Suprapubic skin (tissue), 4 donors: Measurements from ENCODE around the gene POMT2. TPM values are rescaled to one million over a fixed set of nuclear protein-coding genes. Genes with fewer than 3 reads are reported as not detected.

Experiments
- DNase-seq, 2 donors: peaks; one replicate each; pipeline ENCODE4 v3.0.0-alpha.2; 2019; ENCODE audit warnings: low spot score in 2 of 2
- H3K27ac ChIP-seq: fragments of 200-600 bp; sonication (generic); one replicate; pipeline ENCODE4 v1.5.1; 2019
- H3K27me3 ChIP-seq: fragments of 200-600 bp; sonication (generic); one replicate; pipeline ENCODE4 v1.5.1; 2019
- H3K36me3 ChIP-seq: fragments of 200-600 bp; sonication (generic); one replicate; pipeline ENCODE4 v1.5.1; 2019
- H3K4me1 ChIP-seq: fragments of 200-600 bp; sonication (generic); one replicate; pipeline ENCODE4 v1.5.1; 2019
- H3K4me3 ChIP-seq: fragments of 200-600 bp; sonication (generic); one replicate; pipeline ENCODE4 v1.5.1; 2019; ENCODE audit warnings: mild to moderate bottlenecking
- H3K9me3 ChIP-seq: fragments of 200-600 bp; sonication (generic); one replicate; pipeline ENCODE4 v1.5.1; 2019
- EP300 ChIP-seq: sonication (generic); formaldehyde crosslinking; IDR thresholded peaks from one replicate; pipeline ENCODE4 v1.6.1; 2017; ENCODE audit warnings: antibody characterized with exemption
- POLR2A ChIP-seq, 2 donors: fragments of 450-650 bp; IDR thresholded peaks; one replicate each; pipeline ENCODE4 v1.6.1; 2017; ENCODE audit warnings: antibody characterized with exemption in 2 of 2, mild to moderate bottlenecking in 2 of 2, moderate library complexity in 2 of 2
- POLR2AphosphoS5 ChIP-seq, 3 donors: sonication (generic); formaldehyde crosslinking; IDR thresholded peaks; one replicate each; pipeline ENCODE4 v1.6.1; 2017; ENCODE audit warnings: antibody characterized with exemption in 3 of 3
- WGBS: methylation state at CpG from one replicate; pipeline ENCODE4 v1.1.5; 2018; 5-methylcytosine and 5-hydroxymethylcytosine counted together
- total RNA-seq, 4 donors: library from RNA; depleted of rRNA; stranded (reverse); fragments of >200 nt; gene quantifications; one replicate each; pipeline ENCODE4 v1.1.0, GENCODE V29; 2016
- TF ChIP-seq, protein P1 (sequence below), 2 donors: fragments of 200-600 bp in 1 of 2; fragments of 450-650 bp in 1 of 2; sonication (generic) in 1 of 2; IDR thresholded peaks; one replicate each; pipeline ENCODE4 v1.5.1; 2016 to 2019; ENCODE audit warnings: antibody characterized with exemption in 2 of 2, mild to moderate bottlenecking in 1 of 2, moderate library complexity in 1 of 2

Gene POMT2
- total RNA-seq, 4 donors from 2014 or later: 16.3 to 72.0 (median 19.4) TPM

GRCh38 chr14:77246784-77247183, 73.9 kb downstream of the POMT2 start:
- 78% methylated on average over 1 of the region's 1 CpG for WGBS
- TF ChIP-seq POLR2AphosphoS5 (IDR thresholded peaks at IDR 0.05) (no peak), POLR2A (IDR thresholded peaks at IDR 0.05) (no peak), EP300 (no peak)
- no peaks in the 10 kb centered on the region for H3K4me1 ChIP-seq
- no peaks in the 10 kb centered on the region for H3K9me3 ChIP-seq
- H3K4me3 ChIP-seq: no peak overlapping the region
- no peak overlapping the region for H3K27ac ChIP-seq
- no peaks in the 10 kb centered on the region for H3K27me3 ChIP-seq
- no peak for DNase-seq
- no peaks in the 10 kb centered on the region for H3K36me3 ChIP-seq

DNA sequence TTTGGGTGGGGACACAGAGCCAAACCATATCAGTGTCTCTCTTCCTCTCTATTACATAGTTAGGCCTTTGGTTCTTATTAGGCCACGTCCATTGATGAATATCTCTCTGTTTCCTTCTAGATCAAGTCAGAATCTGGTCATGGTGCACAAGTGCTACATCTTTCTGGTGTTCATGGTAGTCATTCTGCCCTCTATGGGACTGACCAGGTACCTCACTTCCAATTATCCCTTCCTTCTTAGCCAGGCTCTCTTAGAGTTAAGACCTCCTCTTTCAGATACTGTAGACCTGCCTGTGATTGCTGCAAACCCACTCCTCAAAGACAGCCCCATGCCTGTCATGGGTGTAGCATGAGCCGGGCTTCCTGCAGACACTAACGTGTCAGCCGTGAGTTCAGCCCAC, 74.9 kb downstream of the POMT2 start:
- no peak for DNase-seq
- TF ChIP-seq, protein P1, sequence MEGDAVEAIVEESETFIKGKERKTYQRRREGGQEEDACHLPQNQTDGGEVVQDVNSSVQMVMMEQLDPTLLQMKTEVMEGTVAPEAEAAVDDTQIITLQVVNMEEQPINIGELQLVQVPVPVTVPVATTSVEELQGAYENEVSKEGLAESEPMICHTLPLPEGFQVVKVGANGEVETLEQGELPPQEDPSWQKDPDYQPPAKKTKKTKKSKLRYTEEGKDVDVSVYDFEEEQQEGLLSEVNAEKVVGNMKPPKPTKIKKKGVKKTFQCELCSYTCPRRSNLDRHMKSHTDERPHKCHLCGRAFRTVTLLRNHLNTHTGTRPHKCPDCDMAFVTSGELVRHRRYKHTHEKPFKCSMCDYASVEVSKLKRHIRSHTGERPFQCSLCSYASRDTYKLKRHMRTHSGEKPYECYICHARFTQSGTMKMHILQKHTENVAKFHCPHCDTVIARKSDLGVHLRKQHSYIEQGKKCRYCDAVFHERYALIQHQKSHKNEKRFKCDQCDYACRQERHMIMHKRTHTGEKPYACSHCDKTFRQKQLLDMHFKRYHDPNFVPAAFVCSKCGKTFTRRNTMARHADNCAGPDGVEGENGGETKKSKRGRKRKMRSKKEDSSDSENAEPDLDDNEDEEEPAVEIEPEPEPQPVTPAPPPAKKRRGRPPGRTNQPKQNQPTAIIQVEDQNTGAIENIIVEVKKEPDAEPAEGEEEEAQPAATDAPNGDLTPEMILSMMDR (IDR thresholded peaks at IDR 0.05): no peak
- TF ChIP-seq POLR2A (IDR thresholded peaks at IDR 0.05): no peak
- no peak for TF ChIP-seq EP300
- no peak for TF ChIP-seq POLR2AphosphoS5 (IDR thresholded peaks at IDR 0.05)
- Histone ChIP-seq H3K4me1 (no peaks in the 10 kb centered on the region), H3K36me3 (no peaks in the 10 kb centered on the region), H3K9me3 (no peaks in the 10 kb centered on the region), H3K4me3 (no peak overlapping the region), H3K27me3 (no peaks in the 10 kb centered on the region), H3K27ac (no peak overlapping the region)
- WGBS: 82% methylated on average over 4 of the region's 4 CpGs

DNA sequence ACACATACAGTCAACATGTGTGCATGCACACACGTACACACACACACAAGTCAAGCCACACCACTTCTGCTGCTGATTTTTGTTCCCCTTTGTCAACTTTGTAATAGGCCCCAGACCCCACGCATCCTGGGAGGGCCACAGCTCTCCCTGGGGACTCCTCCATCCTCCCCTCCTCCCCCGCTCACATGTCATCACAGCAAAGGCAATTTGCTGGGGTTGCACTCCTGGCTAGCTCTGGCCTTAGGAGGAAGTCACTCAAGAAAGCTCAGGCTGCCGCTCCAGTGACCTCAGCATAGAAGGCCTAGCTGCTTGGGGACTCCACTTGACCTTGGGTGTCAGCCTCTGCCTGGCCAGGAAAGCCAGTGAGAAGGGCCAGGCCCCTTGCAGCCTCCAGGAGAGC, 76.8 kb downstream of the POMT2 start:
- Histone ChIP-seq H3K4me1 (no peaks in the 10 kb centered on the region), H3K36me3 (no peaks in the 10 kb centered on the region), H3K27me3 (no peaks in the 10 kb centered on the region), H3K4me3 (no peak overlapping the region), H3K27ac (no peak overlapping the region), H3K9me3 (no peaks in the 10 kb centered on the region)
- no peak for DNase-seq
- WGBS: 64% methylated on average over 4 of the region's 4 CpGs
- TF ChIP-seq, protein P1 (IDR thresholded peaks at IDR 0.05): no peak
- TF ChIP-seq POLR2A (IDR thresholded peaks at IDR 0.05) (no peak), POLR2AphosphoS5 (IDR thresholded peaks at IDR 0.05) (no peak), EP300 (no peak)

- Histone ChIP-seq H3K27ac (no peak overlapping the region), H3K4me3 (no peak overlapping the region), H3K4me1 (no peaks in the 10 kb centered on the region), H3K36me3 (no peaks in the 10 kb centered on the region), H3K9me3 (no peaks in the 10 kb centered on the region), H3K27me3 (no peaks in the 10 kb centered on the region)
- DNase-seq: no peak
- 78% methylated on average over 12 of the region's 12 CpGs for WGBS
- TF ChIP-seq POLR2AphosphoS5 (IDR thresholded peaks at IDR 0.05) (no peak), EP300 (no peak), POLR2A (IDR thresholded peaks at IDR 0.05) (no peak)
- TF ChIP-seq, protein P1 (IDR thresholded peaks at IDR 0.05): no peak
These were observed 77.9 kb downstream of the POMT2 start for GRCh38 chr14:77242752-77243151.

DNA sequence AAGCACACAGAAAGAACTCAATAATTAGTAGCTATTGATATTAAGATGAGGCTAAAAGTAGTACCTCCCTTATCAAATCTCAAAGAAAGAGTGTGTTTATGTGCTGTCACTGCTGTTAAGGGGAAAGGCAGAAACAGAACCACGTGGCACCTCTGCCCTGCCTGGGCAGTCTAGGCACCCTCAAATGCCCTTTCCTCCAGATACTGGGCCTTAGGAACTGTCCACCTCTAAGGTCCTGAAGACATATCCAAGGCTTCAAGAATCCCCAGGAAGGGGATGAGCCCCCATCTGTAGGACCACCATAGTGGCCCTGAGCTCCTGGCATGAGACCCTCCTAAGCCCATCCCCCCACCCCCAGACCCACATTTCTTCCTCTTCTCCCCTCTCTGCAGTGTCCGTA, 78.7 kb downstream of the POMT2 start:
- H3K36me3 ChIP-seq: no peaks in the 10 kb centered on the region
- DNase-seq: no peak
- H3K4me1 ChIP-seq: no peaks in the 10 kb centered on the region
- H3K4me3 ChIP-seq: no peak overlapping the region
- no peaks in the 10 kb centered on the region for H3K9me3 ChIP-seq
- no peak overlapping the region for H3K27ac ChIP-seq
- no peak for TF ChIP-seq POLR2AphosphoS5 (IDR thresholded peaks at IDR 0.05)
- WGBS: 43% methylated on average over 2 of the region's 2 CpGs
- H3K27me3 ChIP-seq: no peaks in the 10 kb centered on the region

DNA sequence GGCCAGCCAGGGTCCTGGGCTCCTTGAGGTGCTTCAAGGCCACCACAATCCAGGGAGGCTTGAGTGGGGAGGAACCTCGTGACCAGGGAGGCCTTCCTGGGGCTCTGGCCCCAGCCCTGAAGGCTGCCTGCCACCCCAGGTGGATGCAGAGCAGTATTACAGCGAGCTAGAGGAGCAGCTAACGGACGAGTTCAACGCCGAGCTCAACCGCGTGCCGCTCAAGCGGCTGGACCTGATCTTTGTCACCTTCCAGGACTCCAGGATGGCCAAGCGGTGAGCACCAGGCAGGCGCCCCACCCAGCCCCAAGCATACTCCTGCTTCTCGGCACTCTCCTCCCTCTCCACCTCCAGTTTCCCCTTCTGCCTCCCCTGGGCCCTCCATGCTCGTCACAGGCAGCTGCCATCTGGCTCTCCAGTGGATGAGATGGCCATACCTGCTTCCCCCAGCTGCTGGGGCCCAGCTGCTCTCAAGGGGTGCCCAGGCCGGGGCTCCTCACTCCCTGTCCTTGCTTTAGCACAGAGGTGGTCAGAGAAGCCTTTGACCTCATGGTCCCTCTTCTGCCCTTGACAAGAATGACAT, 80.3 kb downstream of the POMT2 start:
- Histone ChIP-seq H3K27ac (no peak overlapping the region), H3K27me3 (no peaks in the 10 kb centered on the region), H3K4me3 (no peak overlapping the region), H3K4me1 (no peaks in the 10 kb centered on the region), H3K36me3 (no peaks in the 10 kb centered on the region), H3K9me3 (no peaks in the 10 kb centered on the region)
- no peak for DNase-seq
- TF ChIP-seq EP300 (no peak), POLR2AphosphoS5 (IDR thresholded peaks at IDR 0.05) (no peak), POLR2A (IDR thresholded peaks at IDR 0.05) (no peak)
- TF ChIP-seq, protein P1 (IDR thresholded peaks at IDR 0.05): no peak
- 67% methylated on average over 4 of the region's 15 CpGs for WGBS
